PC-3 (cell line): Measurements from ENCODE around the gene MAP6. TPM values are rescaled to one million over a fixed set of nuclear protein-coding genes. Genes with fewer than 3 reads are reported as not detected.

Experiments
- ATAC-seq: fragments of 200-7000 bp; cut with Tn5 transposase; 2 replicates; pipeline ENCODE4 v1.9.1; 2020; ENCODE audit warnings: mild to moderate bottlenecking, moderate library complexity
- BruUV-seq: library from RNA; stranded (reverse); fragments of 400-500 nt; replicated peaks from 2 replicates; lab custom pipeline; 2021; lab: Mats Ljungman, UMichigan
- CTCF ChIA-PET: fragments of 300-600 bp; sonication (Branson Sonifier 250); formaldehyde crosslinking; loops from one replicate; lab custom pipeline; 2022; ENCODE audit warnings: antibody characterized with exemption; lab: Charles Lee
- POLR2A ChIA-PET: fragments of 300-600 bp; sonication (Branson Sonifier 250); formaldehyde crosslinking; loops from one replicate; lab custom pipeline; 2022; ENCODE audit warnings: antibody characterized with exemption; ENCODE audit not compliant: unreplicated experiment; lab: Charles Lee
- DNase-seq: peaks from one replicate; pipeline ENCODE4 v3.0.0-alpha.2; 2015
- H2AFZ ChIP-seq: fragments of 300-600 bp; sonication (generic); 2 replicates; pipeline ENCODE4 v1.6.0; 2016; ENCODE audit warnings: antibody characterized with exemption, low read length
- H3F3A ChIP-seq: fragments of 300-600 bp; sonication (generic); one replicate; pipeline ENCODE4 v1.6.0; 2017; ENCODE audit warnings: antibody characterized with exemption, low read length, control low read depth, mild to moderate bottlenecking; ENCODE audit not compliant: unreplicated experiment
- H3K27ac ChIP-seq: fragments of 300-600 bp; sonication (generic); 2 replicates; pipeline ENCODE4 v1.5.1; 2016; ENCODE audit warnings: mild to moderate bottlenecking, low read length
- H3K27me3 ChIP-seq: fragments of 300-600 bp; sonication (generic); 2 replicates; pipeline ENCODE4 v1.6.1; 2016; ENCODE audit warnings: low read length, mixed read lengths
- H3K36me3 ChIP-seq: fragments of 300-600 bp; sonication (generic); 2 replicates; pipeline ENCODE4 v1.6.1; 2016; ENCODE audit warnings: low read depth, mixed run types, low read length, mixed read lengths
- H3K4me1 ChIP-seq: fragments of 300-600 bp; sonication (generic); 2 replicates; pipeline ENCODE4 v1.5.1; 2016; ENCODE audit warnings: low read length; ENCODE audit not compliant: insufficient read depth
- H3K4me2 ChIP-seq: fragments of 300-600 bp; sonication (generic); 2 replicates; pipeline ENCODE4 v1.6.0; 2016; ENCODE audit warnings: low read length
- H3K4me3 ChIP-seq: fragments of 300-600 bp; sonication (generic); 2 replicates; pipeline ENCODE4 v1.5.1; 2016; ENCODE audit warnings: mild to moderate bottlenecking, low read length, mixed read lengths
- H3K79me2 ChIP-seq: fragments of 300-600 bp; sonication (generic); 2 replicates; pipeline ENCODE4 v1.6.1; 2017; ENCODE audit warnings: low read length, mixed read lengths
- H3K9ac ChIP-seq: fragments of 300-600 bp; sonication (generic); 2 replicates; pipeline ENCODE4 v1.6.0; 2016; ENCODE audit warnings: mild to moderate bottlenecking, low read length
- H3K9me2 ChIP-seq: fragments of 300-600 bp; sonication (generic); replicated peaks from 2 replicates; pipeline ENCODE4 v1.6.1; 2016; ENCODE audit warnings: mixed run types, low read length, mixed read lengths
- H3K9me3 ChIP-seq: fragments of 300-600 bp; sonication (generic); 2 replicates; pipeline ENCODE4 v1.6.1; 2016; ENCODE audit warnings: low read length, mixed read lengths
- H4K20me1 ChIP-seq: fragments of 300-600 bp; sonication (generic); 2 replicates; pipeline ENCODE4 v1.6.1; 2016; ENCODE audit warnings: low read length, mixed read lengths
- EZH2 ChIP-seq: fragments of 300-600 bp; sonication (generic); IDR thresholded peaks from one replicate; pipeline ENCODE4 v1.6.1; 2017; ENCODE audit warnings: antibody characterized with exemption, mild to moderate bottlenecking, low read length; ENCODE audit not compliant: unreplicated experiment
- EZH2phosphoT487 ChIP-seq: fragments of 300-600 bp; sonication (generic); IDR thresholded peaks from 2 replicates; pipeline ENCODE4 v1.6.1; 2018; ENCODE audit warnings: mild to moderate bottlenecking, antibody characterized with exemption, low read length, borderline replicate concordance
- intact Hi-C: fragments of 100-400 bp; cut with micrococcal nuclease; formaldehyde crosslinking; loops from 2 replicates; pipeline ENCODE4 v1.9.0; 2023
- total RNA-seq: library from RNA; depleted of rRNA; stranded (reverse); fragments of >200 nt; gene quantifications from 2 replicates; pipeline ENCODE4 v1.2.3, GENCODE V29; 2014
- TF ChIP-seq, protein P1 (sequence below): fragments of 300-600 bp; sonication (generic); conservative IDR thresholded peaks from 2 replicates; pipeline ENCODE4 v1.5.1; 2017; ENCODE audit warnings: antibody characterized with exemption, low read depth, mild to moderate bottlenecking, low read length

MAP6 gene
- total RNA-seq, 1 experiment from 2014 or later: 0.47 TPM

DNA sequence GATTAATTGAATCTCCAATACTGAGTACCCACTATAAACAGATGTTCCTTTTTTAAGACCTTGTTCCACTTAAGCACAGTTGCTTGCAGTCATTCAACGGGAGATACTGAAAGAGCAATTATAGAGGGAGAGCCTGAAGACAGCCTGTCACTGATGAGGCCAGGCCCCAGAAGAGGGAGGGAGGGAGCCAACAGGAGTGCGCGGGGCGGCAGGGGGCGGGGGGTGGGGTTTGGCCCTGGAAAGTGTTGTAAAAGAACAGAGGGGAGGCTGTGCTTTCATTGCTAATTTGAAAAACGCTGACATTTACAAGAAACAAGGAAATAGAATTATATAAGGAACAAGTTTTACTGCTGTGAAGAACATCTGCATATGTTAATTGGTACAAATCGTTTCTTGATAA lies 53.1 kb downstream of the MAP6 start:
- CTCF ChIA-PET: no interaction called here
- no TSS peak for BruUV-seq

DNA sequence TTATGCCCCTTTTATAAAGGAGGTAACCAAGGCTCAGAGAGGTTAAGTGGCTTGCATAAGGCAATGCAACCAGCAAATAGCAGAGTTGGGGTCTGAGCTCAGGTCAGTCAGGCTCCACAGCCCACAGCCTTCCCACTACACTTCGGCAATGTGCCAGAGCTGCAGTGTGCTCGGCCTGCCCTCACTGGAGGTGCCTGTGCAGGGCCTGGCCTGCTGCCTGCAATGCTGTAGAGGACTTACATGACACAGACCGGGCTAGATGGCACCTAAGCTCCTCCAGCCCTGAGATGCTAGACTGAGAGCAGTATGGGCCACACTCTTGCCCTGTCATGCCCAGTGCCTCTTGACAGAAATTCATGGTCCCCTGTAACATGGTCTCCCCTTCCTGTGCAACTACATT lies 57.0 kb downstream of the MAP6 start:
- H3K4me3 ChIP-seq: no peak overlapping the region
- no peak overlapping the region for H2AFZ ChIP-seq
- DNase-seq: no peak
- no peaks in the 10 kb centered on the region for H3K9me3 ChIP-seq
- H3F3A ChIP-seq: no peaks in the 10 kb centered on the region
- H3K9me2 ChIP-seq: no peaks in the 10 kb centered on the region; the same call in 1 of the 2 replicates
- no TSS peak for BruUV-seq
- H3K27me3 ChIP-seq: no peaks in the 10 kb centered on the region
- H3K4me1 ChIP-seq: peaks cover 3% of the 10 kb centered on the region; the same call in 1 of the 2 replicates
- H3K4me2 ChIP-seq: no peak overlapping the region
- POLR2A ChIA-PET: no interaction called here
- no peak for ATAC-seq
- TF ChIP-seq, protein P1, sequence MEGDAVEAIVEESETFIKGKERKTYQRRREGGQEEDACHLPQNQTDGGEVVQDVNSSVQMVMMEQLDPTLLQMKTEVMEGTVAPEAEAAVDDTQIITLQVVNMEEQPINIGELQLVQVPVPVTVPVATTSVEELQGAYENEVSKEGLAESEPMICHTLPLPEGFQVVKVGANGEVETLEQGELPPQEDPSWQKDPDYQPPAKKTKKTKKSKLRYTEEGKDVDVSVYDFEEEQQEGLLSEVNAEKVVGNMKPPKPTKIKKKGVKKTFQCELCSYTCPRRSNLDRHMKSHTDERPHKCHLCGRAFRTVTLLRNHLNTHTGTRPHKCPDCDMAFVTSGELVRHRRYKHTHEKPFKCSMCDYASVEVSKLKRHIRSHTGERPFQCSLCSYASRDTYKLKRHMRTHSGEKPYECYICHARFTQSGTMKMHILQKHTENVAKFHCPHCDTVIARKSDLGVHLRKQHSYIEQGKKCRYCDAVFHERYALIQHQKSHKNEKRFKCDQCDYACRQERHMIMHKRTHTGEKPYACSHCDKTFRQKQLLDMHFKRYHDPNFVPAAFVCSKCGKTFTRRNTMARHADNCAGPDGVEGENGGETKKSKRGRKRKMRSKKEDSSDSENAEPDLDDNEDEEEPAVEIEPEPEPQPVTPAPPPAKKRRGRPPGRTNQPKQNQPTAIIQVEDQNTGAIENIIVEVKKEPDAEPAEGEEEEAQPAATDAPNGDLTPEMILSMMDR: no peak
- TF ChIP-seq EZH2phosphoT487: no peak
- TF ChIP-seq EZH2: no peak
- intact Hi-C loops: no loop called here
- H4K20me1 ChIP-seq: no peaks in the 10 kb centered on the region
- no peaks in the 10 kb centered on the region for H3K36me3 ChIP-seq
- no peak overlapping the region for H3K27ac ChIP-seq
- CTCF ChIA-PET: no interaction called here
- no peaks in the 10 kb centered on the region for H3K79me2 ChIP-seq
- H3K9ac ChIP-seq: no peak overlapping the region

More for the DNA sequence above, 53.1 kb downstream of the MAP6 start:
- ATAC-seq (no peak), DNase-seq (no peak)
- no peaks in the 10 kb centered on the region for H3F3A ChIP-seq
- H3K27ac ChIP-seq: no peak overlapping the region
- no peaks in the 10 kb centered on the region for H3K36me3 ChIP-seq
- no peaks in the 10 kb centered on the region for H3K27me3 ChIP-seq
- POLR2A ChIA-PET: no interaction called here
- no peak overlapping the region for H3K4me3 ChIP-seq
- H3K9me2 ChIP-seq: no peaks in the 10 kb centered on the region; the same call in 1 of the 2 replicates
- H4K20me1 ChIP-seq: no peaks in the 10 kb centered on the region
- no peak overlapping the region for H3K4me2 ChIP-seq
- peaks cover 3% of the 10 kb centered on the region; the same call in 1 of the 2 replicates for H3K4me1 ChIP-seq
- no peak overlapping the region for H3K9ac ChIP-seq
- TF ChIP-seq EZH2 (no peak), EZH2phosphoT487 (no peak)
- TF ChIP-seq, protein P1: no peak
- no peaks in the 10 kb centered on the region for H3K9me3 ChIP-seq
- H2AFZ ChIP-seq: no peak overlapping the region
- intact Hi-C loops: no loop called here
- no peaks in the 10 kb centered on the region for H3K79me2 ChIP-seq

DNA sequence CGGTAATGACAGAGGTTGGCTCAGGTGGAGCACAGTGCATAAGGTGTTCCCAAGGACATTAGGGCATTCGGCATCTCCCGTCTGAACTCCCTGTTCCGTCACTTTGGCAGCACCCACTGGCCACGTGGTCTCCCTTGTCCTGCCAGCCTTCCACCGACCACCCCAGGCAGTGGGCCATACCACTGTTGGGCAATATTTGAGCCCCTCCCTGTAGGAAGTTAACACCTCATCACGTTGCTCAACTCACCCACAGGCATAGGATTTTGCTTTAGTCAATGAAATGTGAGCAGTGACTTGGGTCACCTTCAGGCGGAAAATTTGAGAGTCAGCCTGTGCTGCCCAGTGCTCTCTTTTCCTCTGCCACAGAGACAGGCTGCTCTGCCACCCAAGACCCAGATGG lies 62.7 kb downstream of the MAP6 start:
- no peak for DNase-seq
- Histone ChIP-seq H3K4me2 (no peak overlapping the region), H3K9me2 (no peaks in the 10 kb centered on the region), H4K20me1 (no peaks in the 10 kb centered on the region), H3K36me3 (no peaks in the 10 kb centered on the region), H3K4me3 (no peak overlapping the region), H3K9me3 (no peaks in the 10 kb centered on the region), H3K9ac (no peak overlapping the region), H2AFZ (no peak overlapping the region), H3K79me2 (no peaks in the 10 kb centered on the region), H3K27ac (no peak overlapping the region), H3F3A (peaks cover 4% of the 10 kb centered on the region), H3K4me1 (peaks cover 32% of the 10 kb centered on the region), H3K27me3 (no peaks in the 10 kb centered on the region)
- intact Hi-C loops: no loop called here
- ATAC-seq: no peak
- TF ChIP-seq, protein P1: no peak
- TF ChIP-seq EZH2: no peak
- TF ChIP-seq EZH2phosphoT487: no peak
- BruUV-seq: no TSS peak
- ChIA-PET CTCF (no interaction called here), POLR2A (no interaction called here)
